Glutamatergic neuron (in vitro differentiated cells): Measurements from ENCODE around the gene FBXL14. TPM values are rescaled to one million over a fixed set of nuclear protein-coding genes. Genes with fewer than 3 reads are reported as not detected.

ENCODE experiments used
- DNase-seq: peaks from one replicate; pipeline ENCODE4 v3.0.0; 2022
- H3K27ac Mint-ChIP-seq: one replicate; pipeline ENCODE4 v1.8.0; 2020; ENCODE audit warnings: mild to moderate bottlenecking, mixed read lengths, inconsistent platforms; ENCODE audit not compliant: unreplicated experiment
- H3K27me3 Mint-ChIP-seq: one replicate; pipeline ENCODE4 v1.8.0; 2020; ENCODE audit warnings: mild to moderate bottlenecking, moderate library complexity, mixed read lengths, inconsistent platforms; ENCODE audit not compliant: unreplicated experiment
- H3K36me3 Mint-ChIP-seq: one replicate; pipeline ENCODE4 v1.8.0; 2020; ENCODE audit warnings: mild to moderate bottlenecking, mixed read lengths, inconsistent platforms; ENCODE audit not compliant: unreplicated experiment
- H3K4me1 Mint-ChIP-seq: one replicate; pipeline ENCODE4 v1.8.0; 2020; ENCODE audit warnings: mild to moderate bottlenecking, low read depth, mixed read lengths, inconsistent platforms; ENCODE audit not compliant: unreplicated experiment
- H3K4me3 Mint-ChIP-seq: one replicate; pipeline ENCODE4 v1.8.0; 2020; ENCODE audit warnings: mild to moderate bottlenecking, mixed read lengths, inconsistent platforms; ENCODE audit not compliant: unreplicated experiment
- H3K9me3 Mint-ChIP-seq: one replicate; pipeline ENCODE4 v1.8.0; 2020; ENCODE audit warnings: mild to moderate bottlenecking, moderate library complexity, mixed read lengths, inconsistent platforms; ENCODE audit not compliant: unreplicated experiment
- total RNA-seq: library from RNA; stranded (reverse); fragmentation: NEBNext Ultra II Directional; extraction: Animal tissue kit (Norgen Biotek cat#: 25700); gene quantifications from one replicate; pipeline ENCODE4 v1.2.1, GENCODE V29; 2021; ENCODE audit not compliant: unreplicated experiment
- TF ChIP-seq, protein P1 (sequence below): fragments of 200-600 bp; sonication (generic); IDR thresholded peaks from one replicate; pipeline ENCODE4 v1.5.0; 2021; ENCODE audit not compliant: partially characterized antibody, unreplicated experiment

The FBXL14 gene
- total RNA-seq, 1 donor from 2014 or later, result 28.8 TPM

DNA sequence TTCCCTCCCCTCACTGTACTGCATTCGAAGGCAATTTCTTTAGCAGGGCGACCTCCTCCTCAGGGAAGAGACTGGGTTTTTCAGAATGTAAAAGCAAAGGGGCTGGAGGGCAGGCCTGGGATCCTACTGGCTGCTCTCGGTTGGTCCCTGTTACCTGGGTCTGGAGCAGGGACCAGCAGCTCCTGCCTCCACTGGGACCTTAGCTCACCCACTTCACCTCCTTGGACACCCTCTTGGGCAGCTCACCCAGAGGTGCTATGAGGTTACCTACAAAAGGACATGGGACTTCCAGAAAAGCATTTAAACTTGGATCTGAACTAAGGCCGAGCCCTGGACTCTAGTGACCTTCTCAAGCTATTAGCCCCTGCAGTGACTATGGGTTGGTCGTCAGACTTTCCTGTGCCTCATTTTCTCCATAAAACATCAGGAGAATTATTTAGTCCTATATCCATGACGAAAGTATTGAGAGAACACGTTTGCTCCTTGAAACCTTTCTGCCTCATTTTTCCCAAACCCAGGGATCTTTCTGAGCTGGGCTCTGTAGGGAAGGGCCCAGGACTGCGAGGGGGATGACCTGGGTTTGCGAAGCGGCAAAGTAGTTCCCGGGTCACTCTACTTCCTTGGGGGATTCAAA lies 65.0 kb downstream of the FBXL14 start:
- no peak overlapping the region for H3K27ac Mint-ChIP-seq
- peaks cover 16% of the 10 kb centered on the region for H3K4me1 Mint-ChIP-seq
- H3K9me3 Mint-ChIP-seq, result peaks cover 15% of the 10 kb centered on the region
- peak overlapping the region; percentile 84 for H3K4me3 Mint-ChIP-seq
- DNase-seq, result no peak
- TF ChIP-seq, protein P1, sequence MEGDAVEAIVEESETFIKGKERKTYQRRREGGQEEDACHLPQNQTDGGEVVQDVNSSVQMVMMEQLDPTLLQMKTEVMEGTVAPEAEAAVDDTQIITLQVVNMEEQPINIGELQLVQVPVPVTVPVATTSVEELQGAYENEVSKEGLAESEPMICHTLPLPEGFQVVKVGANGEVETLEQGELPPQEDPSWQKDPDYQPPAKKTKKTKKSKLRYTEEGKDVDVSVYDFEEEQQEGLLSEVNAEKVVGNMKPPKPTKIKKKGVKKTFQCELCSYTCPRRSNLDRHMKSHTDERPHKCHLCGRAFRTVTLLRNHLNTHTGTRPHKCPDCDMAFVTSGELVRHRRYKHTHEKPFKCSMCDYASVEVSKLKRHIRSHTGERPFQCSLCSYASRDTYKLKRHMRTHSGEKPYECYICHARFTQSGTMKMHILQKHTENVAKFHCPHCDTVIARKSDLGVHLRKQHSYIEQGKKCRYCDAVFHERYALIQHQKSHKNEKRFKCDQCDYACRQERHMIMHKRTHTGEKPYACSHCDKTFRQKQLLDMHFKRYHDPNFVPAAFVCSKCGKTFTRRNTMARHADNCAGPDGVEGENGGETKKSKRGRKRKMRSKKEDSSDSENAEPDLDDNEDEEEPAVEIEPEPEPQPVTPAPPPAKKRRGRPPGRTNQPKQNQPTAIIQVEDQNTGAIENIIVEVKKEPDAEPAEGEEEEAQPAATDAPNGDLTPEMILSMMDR, result no peak
- no peaks in the 10 kb centered on the region for H3K36me3 Mint-ChIP-seq
- H3K27me3 Mint-ChIP-seq, result peaks cover 21% of the 10 kb centered on the region

DNA sequence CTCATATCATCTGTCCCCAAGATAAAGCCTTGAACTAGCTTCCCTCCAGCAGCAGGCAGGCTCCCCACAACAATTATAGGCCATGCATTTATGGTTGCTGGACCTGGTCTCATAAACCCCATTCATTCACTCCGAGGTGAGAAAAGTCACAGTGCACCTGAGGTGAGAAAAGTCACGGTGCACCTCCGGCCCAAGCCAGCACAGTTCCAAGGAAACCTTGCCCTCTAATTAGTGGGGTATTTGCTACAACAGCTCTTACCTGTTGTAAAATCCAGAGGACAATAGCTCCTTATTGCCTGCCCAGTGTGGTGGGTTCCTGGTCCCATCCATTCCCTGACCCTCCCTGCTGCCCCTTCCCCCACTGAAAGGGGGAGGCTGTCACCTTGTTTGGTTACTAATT lies 65.6 kb downstream of the FBXL14 start:
- TF ChIP-seq, protein P1, result no peak
- peaks cover 14% of the 10 kb centered on the region for H3K4me1 Mint-ChIP-seq
- no peak overlapping the region for H3K27ac Mint-ChIP-seq
- no peak overlapping the region for H3K4me3 Mint-ChIP-seq
- no peak for DNase-seq
- H3K27me3 Mint-ChIP-seq, result peaks cover 19% of the 10 kb centered on the region
- H3K9me3 Mint-ChIP-seq, result peaks cover 15% of the 10 kb centered on the region
- no peaks in the 10 kb centered on the region for H3K36me3 Mint-ChIP-seq

GRCh38 chr12:1527789-1528188 lies 66.6 kb downstream of the FBXL14 start:
- TF ChIP-seq, protein P1, result no peak
- no peak for DNase-seq
- H3K4me3 Mint-ChIP-seq, result no peak overlapping the region
- H3K27me3 Mint-ChIP-seq, result peaks cover 15% of the 10 kb centered on the region
- no peak overlapping the region for H3K27ac Mint-ChIP-seq
- peaks cover 11% of the 10 kb centered on the region for H3K9me3 Mint-ChIP-seq
- peaks cover 6% of the 10 kb centered on the region for H3K4me1 Mint-ChIP-seq
- no peaks in the 10 kb centered on the region for H3K36me3 Mint-ChIP-seq

DNA sequence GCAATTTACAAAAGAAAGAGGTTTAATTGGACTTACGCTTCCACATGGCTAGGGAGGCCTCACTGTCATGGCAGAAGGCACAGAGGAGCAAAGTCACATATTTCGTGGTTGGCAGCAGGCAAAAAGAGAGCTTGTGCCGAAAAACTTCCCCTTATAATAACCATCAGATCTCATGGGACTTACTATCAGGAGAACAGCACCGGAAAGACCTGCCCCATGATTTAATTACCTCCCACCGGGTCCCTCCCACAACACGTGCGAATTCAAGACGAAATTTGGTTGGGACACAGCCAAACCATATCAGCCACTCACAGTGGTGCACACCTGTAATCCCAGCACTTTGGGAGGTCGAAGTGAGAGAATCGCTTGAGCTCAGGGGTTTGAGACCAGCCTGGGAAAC lies 68.5 kb downstream of the FBXL14 start:
- H3K9me3 Mint-ChIP-seq, result peaks cover 9% of the 10 kb centered on the region
- H3K27ac Mint-ChIP-seq, result no peak overlapping the region
- H3K4me3 Mint-ChIP-seq, result no peak overlapping the region
- H3K27me3 Mint-ChIP-seq, result peaks cover 9% of the 10 kb centered on the region
- no peak for DNase-seq
- H3K36me3 Mint-ChIP-seq, result no peaks in the 10 kb centered on the region
- TF ChIP-seq, protein P1, result no peak
- no peaks in the 10 kb centered on the region for H3K4me1 Mint-ChIP-seq

GRCh38 chr12:1523558-1524050 lies 70.8 kb downstream of the FBXL14 start:
- Mint-ChIP-seq H3K27me3 (peaks cover 5% of the 10 kb centered on the region), H3K36me3 (no peaks in the 10 kb centered on the region), H3K27ac (no peak overlapping the region), H3K4me1 (peaks cover 3% of the 10 kb centered on the region), H3K9me3 (peaks cover 4% of the 10 kb centered on the region), H3K4me3 (no peak overlapping the region)
- TF ChIP-seq, protein P1, result no peak
- DNase-seq, result no peak
